Neural cell (in vitro differentiated cells): ENCODE data around the gene TWNK.

Experiments
- CTCF ChIP-seq: fragments of 450-650 bp; IDR thresholded peaks from 2 replicates; pipeline ENCODE4 v1.5.1; 2014; ENCODE audit warnings: antibody characterized with exemption, mild to moderate bottlenecking, moderate library complexity; ENCODE audit not compliant: poor library complexity, severe bottlenecking
- EZH2 ChIP-seq: fragments of 200-600, 300-800 bp; shearing (Covaris generic), sonication (generic); IDR thresholded peaks from 2 replicates; pipeline ENCODE4 v1.6.1; 2014; ENCODE audit warnings: antibody characterized with exemption, low read length, borderline replicate concordance, mild to moderate bottlenecking; ENCODE audit not compliant: insufficient read depth, poor library complexity, severe bottlenecking
- MXI1 ChIP-seq: fragments of 450-650 bp; conservative IDR thresholded peaks from 2 replicates; pipeline ENCODE4 v1.6.1; 2014; ENCODE audit warnings: antibody characterized with exemption, mild to moderate bottlenecking; ENCODE audit not compliant: poor library complexity, severe bottlenecking
- POLR2AphosphoS5 ChIP-seq: IDR thresholded peaks from 2 replicates; pipeline ENCODE4 v1.6.1; 2012
- RAD21 ChIP-seq: fragments of 450-650 bp; conservative IDR thresholded peaks from 2 replicates; pipeline ENCODE4 v1.6.1; 2014; ENCODE audit warnings: antibody characterized with exemption, mild to moderate bottlenecking, moderate library complexity

- no peak for TF ChIP-seq MXI1
- TF ChIP-seq CTCF: no peak
- TF ChIP-seq EZH2: no peak
- no peak for TF ChIP-seq POLR2AphosphoS5
- no peak for TF ChIP-seq RAD21
These were observed 48.0 kb downstream of the TWNK start for GRCh38 chr10:101035314-101035713.
